HG03196 (cell line): ENCODE measurements around the gene STAC.

Experiments used
- ATAC-seq: cut with Tn5 transposase; IDR thresholded peaks from one replicate; pipeline ENCODE4 v1.9.1; 2021; ENCODE audit not compliant: unreplicated experiment

The STAC gene

GRCh38 chr3:36511791-36512486 lies 131.6 kb downstream of the STAC start:
- no peak for ATAC-seq

GRCh38 chr3:36512555-36512954 lies 132.3 kb downstream of the STAC start:
- ATAC-seq = no peak

GRCh38 chr3:36514171-36514570 lies 133.9 kb downstream of the STAC start:
- no peak for ATAC-seq

- ATAC-seq = no peak
These were observed 139.4 kb downstream of the STAC start for GRCh38 chr3:36519682-36520081.

GRCh38 chr3:36520241-36521006 lies 140.1 kb downstream of the STAC start:
- no peak for ATAC-seq

GRCh38 chr3:36521007-36521379 lies 140.7 kb downstream of the STAC start:
- no peak for ATAC-seq

GRCh38 chr3:36524560-36524959 lies 144.3 kb downstream of the STAC start:
- no peak for ATAC-seq

- no peak for ATAC-seq
These were observed 145.0 kb downstream of the STAC start for GRCh38 chr3:36525115-36525801.

GRCh38 chr3:36538136-36538749 lies 157.9 kb downstream of the STAC start:
- ATAC-seq = no peak

GRCh38 chr3:36540888-36541518 lies 160.7 kb downstream of the STAC start:
- ATAC-seq = no peak

GRCh38 chr3:36542186-36542585 lies 161.9 kb downstream of the STAC start:
- ATAC-seq = no peak

- ATAC-seq = no peak
These were observed 163.1 kb downstream of the STAC start for GRCh38 chr3:36543276-36543997.

GRCh38 chr3:36546226-36546625 lies 165.9 kb downstream of the STAC start:
- no peak for ATAC-seq

- no peak for ATAC-seq
These were observed 168.4 kb downstream of the STAC start for GRCh38 chr3:36548712-36549111.

- peak; percentile 65 for ATAC-seq
These were observed 176.9 kb downstream of the STAC start for GRCh38 chr3:36557021-36557707.

- ATAC-seq = no peak
These were observed 177.6 kb downstream of the STAC start for GRCh38 chr3:36557708-36558421.

- no peak for ATAC-seq
These were observed 178.7 kb downstream of the STAC start for GRCh38 chr3:36558961-36559360.

GRCh38 chr3:36560685-36561084 lies 180.4 kb downstream of the STAC start:
- ATAC-seq = no peak

GRCh38 chr3:36561601-36562000 lies 181.3 kb downstream of the STAC start:
- ATAC-seq = no peak
